Limb (tissue), 2 donors: ENCODE data around the gene MYPOP.

Source experiments
- DNase-seq, 2 donors: peaks; one replicate each; pipeline ENCODE4 v3.0.0-alpha.2; 2016; ENCODE audit errors: extremely low spot score in 2 of 2

The MYPOP gene

DNA sequence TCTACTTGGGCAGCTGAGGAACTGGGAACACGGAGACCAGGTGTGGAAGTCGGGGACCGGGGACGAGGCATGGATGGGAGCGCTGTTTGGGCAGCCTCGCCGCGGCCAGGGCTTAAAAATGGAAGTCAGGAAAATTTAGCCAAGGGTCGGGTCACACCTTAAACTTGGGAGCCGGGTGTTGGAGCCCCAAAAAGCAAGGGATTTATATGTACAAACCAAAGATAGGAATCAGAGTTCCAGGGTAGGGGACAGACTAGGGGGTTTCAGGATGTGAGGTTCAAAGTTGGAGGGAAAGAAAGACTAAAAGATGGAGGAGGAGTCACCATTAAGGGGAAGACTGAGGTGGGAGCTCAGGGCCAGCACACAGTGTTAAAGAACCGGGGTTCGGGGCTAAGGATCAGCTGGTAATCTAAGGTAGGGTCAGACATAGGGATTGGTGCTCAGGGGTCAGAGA, 37.8 kb downstream of the MYPOP start:
- DNase-seq, result no peak

- peak in 1 of 2 donors; percentile 67 for DNase-seq
Observed at GRCh38 chr19:45863840-45864628, 38.4 kb downstream of the MYPOP start, which contains the start of gene FOXA3. Gene FOXA3 (plus strand): TSS chr19:45864326. CDS start chr19:45864457, 131 bp downstream.

DNA sequence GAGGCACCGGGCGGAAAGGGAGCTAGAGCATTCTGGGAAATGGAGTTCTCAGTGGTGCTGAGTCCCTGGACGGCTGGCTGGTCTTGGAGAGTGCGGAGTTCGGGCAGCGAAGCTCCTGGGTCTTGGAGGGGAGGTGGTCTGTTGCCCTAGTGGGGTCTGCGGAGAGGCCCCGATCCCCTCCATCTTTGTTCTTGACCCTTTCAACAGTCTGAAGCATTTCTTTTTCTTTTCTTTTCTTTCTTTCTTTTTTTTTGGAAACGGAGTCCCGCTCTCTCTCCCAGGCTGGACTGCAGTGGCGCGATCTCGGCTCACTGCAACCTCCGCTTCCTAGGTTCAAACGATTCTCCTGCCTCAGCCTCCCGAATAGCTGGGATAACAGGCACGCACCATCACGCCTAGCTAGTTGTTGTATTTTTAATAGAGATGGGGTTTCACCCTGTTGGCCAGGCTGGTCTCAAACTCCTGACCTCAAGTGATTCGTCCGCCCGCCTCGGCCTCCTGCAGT, 39.0 kb downstream of the MYPOP start:
- DNase-seq, result no peak

DNA sequence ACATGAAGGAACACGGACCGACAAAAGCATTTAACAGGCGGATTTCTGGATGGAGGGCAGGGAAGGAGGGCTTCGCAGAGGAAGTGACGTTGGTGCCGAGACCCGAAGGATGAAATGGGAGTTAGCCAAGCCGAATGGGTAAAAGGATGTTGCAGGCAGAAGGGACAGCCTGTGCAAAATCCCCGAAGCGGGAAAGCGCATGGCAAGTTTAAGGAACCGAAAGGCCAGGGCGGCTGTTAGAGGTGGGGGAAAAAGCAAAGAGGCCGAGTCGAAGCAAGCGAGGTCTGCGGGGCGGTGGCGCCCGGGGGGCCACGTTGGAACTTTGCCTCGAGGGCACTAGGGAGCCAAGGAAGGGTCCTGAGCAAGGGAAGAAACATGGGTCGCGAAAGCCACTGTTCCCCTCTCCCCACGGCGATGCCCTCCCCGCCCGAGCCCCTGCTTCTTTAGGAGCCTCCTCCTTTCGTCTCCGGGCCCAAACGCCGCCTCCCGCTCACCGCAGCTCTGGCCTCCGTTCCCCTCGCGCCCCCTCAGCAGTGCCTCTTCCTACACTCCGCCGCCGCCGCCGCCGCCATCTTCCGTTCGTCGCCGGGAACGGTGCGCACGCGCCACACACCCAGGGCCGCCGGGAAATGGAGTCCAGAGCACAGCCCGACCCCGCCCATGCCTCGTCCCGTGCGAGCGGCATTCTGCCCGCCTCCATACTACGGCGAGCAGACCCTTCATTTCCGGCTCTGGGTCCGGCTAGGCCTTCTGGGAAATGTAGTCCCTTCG, 39.7 kb downstream of the MYPOP start, which contains the start of gene SYMPK:
SYMPK (minus strand) TSS at position 584 of the 771 bp plus-strand sequence. CDS start 8,652 bp downstream, outside the sequence.
- peak; percentile 99 for DNase-seq

DNA sequence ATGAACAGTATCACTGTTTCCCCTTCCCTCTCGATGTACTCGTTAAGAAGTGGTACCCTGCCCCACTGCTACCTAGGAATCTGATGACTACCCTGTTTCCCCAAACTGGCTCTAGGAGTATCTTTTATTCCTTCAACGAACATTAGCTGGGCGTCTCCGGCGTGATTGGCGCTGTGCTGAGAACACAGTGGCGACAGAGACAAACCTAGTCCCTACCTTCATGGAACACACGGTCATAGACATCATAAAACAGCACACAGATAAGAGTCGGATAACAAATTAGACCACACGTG, 40.2 kb downstream of the MYPOP start:
- no peak for DNase-seq

DNA sequence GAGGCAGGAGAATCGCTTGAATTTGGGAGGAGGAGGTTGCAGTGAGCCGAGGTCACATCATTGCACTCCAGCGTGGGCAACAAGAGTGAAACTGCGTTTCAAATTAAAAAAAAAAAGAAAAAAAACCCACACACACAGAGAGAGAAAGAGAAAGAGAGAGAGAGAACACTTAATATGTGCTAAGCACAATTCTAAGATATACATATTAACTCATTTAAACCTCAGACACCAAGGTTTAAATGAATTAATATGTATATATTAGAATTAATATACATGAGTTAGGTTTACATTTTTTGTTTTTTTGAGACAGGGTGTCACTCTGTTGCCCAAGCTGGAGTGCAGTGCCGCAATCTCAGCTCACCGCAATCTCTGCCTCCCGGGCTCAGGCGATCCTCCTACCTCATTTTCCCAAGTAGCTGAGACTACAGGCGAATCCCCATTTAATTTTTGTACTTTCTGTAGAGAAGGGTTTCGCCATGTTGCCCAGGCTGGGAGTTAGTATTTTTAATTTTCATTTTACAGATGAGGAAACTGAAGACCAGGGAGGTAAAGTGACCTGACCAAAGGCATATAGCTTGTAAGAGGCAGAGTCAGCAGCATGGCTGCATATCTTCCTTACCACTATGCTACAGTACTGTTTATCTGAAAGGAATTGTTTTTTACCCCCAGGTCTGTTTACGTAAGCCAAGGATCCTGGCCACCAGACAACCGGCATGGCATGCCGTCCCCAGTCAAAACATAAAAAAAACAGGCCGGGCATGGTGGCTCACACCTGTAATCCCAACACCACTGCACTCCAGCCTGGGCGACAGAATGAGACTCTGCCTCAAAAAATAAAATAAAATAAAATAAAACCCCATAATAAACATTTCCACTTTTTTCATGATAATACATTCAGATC, 41.8 kb downstream of the MYPOP start:
- DNase-seq, result no peak

- no peak for DNase-seq
Observed at GRCh38 chr19:45854167-45854778, 48.1 kb downstream of the MYPOP start.

- DNase-seq, result no peak
Observed at GRCh38 chr19:45852983-45853382, 49.4 kb downstream of the MYPOP start.

DNA sequence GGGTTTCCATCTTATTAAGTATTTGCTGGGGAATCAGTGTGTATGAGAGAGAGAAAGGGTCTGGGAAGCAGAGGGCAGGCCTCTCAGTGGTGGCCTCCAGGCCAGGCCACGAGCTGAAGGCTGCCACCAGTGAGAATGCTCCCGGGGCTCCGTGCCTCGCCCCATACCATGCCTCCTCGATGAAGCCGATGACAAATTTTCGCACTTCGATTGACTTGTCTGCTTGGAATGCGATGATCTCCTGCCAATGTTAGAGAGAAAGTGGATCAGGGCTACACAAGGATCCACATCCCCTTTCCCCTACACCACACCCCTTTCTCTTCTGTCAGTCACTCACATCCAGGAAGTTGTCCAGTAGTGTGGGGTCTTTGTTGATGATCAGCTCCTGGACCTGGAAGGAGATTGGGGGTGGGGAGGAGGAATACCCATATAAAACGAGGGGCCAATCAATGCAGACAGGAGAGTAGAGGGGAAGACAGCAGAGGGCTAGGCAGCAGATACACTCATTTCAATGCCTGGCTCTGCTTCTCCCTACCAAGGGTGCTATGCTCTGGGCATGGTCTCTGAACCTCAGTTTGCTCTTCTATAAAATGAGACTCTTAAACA, 50.2 kb downstream of the MYPOP start:
- DNase-seq, result no peak

- DNase-seq, result no peak
Observed at GRCh38 chr19:45848922-45849321, 53.5 kb downstream of the MYPOP start.

- DNase-seq, result no peak
Observed at GRCh38 chr19:45847663-45848062, 54.8 kb downstream of the MYPOP start.

DNA sequence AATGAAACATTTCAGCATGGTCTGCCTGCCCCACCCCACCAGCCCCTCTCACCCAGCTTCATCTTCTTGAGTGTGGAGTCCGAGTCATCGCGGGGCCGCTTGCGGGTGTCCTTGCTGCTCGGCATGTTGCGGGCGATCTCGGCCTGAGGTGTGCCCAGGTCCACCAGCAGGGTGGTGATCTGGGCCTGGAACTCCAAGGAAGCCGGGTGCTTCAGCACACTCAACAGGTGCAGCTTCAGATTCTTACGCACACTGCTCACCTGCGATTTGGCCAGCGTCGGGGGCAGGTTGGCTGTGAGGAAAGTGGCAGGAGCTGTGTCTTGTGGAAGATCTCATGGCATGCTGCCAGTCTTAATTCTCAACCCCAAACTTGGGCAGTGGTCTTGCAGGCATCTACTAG, 60.2 kb downstream of the MYPOP start:
- no peak for DNase-seq
